A673 (cell line): Measurements from ENCODE around the gene ADAM21.

Source experiments
- CTCF ChIP-seq: fragments of 300-800, 200-600 bp; sonication (generic); conservative IDR thresholded peaks from 2 replicates; pipeline ENCODE4 v1.5.1; 2017; ENCODE audit warnings: low read depth, mild to moderate bottlenecking, antibody characterized with exemption, low read length, moderate library complexity, mixed read lengths
- EZH2 ChIP-seq: fragments of 200-600 bp; sonication (generic); IDR thresholded peaks from 2 replicates; pipeline ENCODE4 v1.6.1; 2017; ENCODE audit warnings: borderline replicate concordance, low read depth, mild to moderate bottlenecking, mixed read lengths, antibody characterized with exemption, low read length; ENCODE audit not compliant: poor library complexity, severe bottlenecking

DNA sequence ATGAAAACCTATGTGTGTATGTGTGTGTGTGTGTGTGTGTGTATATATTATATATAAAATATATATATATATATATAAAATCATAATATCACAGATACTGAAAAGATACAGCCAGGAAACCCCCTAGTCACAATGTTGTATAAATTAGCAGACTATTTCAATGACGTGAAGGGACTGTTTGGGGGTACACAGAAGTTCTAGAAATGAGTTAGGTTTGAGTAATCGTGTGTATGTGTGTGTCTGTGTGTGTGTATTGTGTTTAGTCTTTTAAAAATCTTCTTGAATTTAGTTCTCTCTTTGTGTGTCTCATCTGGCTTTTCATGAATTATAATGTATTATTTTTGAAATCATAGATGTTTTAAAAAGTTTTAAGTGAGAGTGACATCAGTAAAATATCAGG is 21.9 kb downstream of the ADAM21 start:
- no peak for TF ChIP-seq CTCF
- TF ChIP-seq EZH2, result no peak
